Peyer's patch (tissue), 4 donors: ENCODE data around the gene GPR151.

ENCODE experiments used
- POLR2A ChIP-seq, 2 donors: fragments of 450-650 bp; IDR thresholded peaks; one replicate each; pipeline ENCODE4 v1.5.1; 2017; ENCODE audit warnings: antibody characterized with exemption in 2 of 2, mild to moderate bottlenecking in 2 of 2, moderate library complexity in 2 of 2
- TF ChIP-seq, protein P1 (sequence below), 6 experiments: fragments of 450-650 bp in 4 of 6; fragments of 200-600 bp in 2 of 6; sonication (generic) in 1 of 6; IDR thresholded peaks; one replicate each; pipeline ENCODE4 v1.5.1; 2017 to 2019; ENCODE audit warnings: antibody characterized with exemption in 6 of 6, mild to moderate bottlenecking in 3 of 6, moderate library complexity in 1 of 6

DNA sequence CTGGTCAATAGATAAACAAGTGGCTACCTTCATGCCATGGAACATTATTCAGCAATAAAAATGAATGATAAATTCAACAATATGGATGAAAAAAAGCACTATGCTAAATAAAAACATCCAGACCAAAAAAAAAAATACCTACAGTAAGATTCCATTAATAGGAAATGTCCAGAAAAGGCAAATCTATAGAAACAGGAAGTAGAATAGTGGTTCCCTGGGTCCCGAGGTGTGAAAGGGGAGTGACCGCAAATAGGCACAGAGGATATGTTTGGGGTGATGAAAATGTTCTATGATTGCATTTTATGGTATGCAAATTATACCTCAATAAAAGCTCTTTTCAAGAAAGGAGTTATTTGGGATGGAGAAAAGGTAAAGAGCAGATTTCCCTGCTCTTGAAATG is 3.6 kb upstream of the GPR151 start:
- TF ChIP-seq, protein P1, sequence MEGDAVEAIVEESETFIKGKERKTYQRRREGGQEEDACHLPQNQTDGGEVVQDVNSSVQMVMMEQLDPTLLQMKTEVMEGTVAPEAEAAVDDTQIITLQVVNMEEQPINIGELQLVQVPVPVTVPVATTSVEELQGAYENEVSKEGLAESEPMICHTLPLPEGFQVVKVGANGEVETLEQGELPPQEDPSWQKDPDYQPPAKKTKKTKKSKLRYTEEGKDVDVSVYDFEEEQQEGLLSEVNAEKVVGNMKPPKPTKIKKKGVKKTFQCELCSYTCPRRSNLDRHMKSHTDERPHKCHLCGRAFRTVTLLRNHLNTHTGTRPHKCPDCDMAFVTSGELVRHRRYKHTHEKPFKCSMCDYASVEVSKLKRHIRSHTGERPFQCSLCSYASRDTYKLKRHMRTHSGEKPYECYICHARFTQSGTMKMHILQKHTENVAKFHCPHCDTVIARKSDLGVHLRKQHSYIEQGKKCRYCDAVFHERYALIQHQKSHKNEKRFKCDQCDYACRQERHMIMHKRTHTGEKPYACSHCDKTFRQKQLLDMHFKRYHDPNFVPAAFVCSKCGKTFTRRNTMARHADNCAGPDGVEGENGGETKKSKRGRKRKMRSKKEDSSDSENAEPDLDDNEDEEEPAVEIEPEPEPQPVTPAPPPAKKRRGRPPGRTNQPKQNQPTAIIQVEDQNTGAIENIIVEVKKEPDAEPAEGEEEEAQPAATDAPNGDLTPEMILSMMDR (IDR thresholded peaks at IDR 0.05), result no peak
- TF ChIP-seq POLR2A (IDR thresholded peaks at IDR 0.05), result no peak
